RWPE2 (cell line): ENCODE data around the gene GUCY2F.

ENCODE experiments used
- ATAC-seq: fragments of 200-7000 bp; cut with Tn5 transposase; 3 replicates; pipeline ENCODE4 v1.9.1; 2021; ENCODE audit warnings: low read depth
- DNase-seq: peaks from one replicate; pipeline ENCODE4 v3.0.0-alpha.2; 2020; ENCODE audit warnings: low spot score
- H3K27ac ChIP-seq: fragments of 450-650 bp; 2 replicates; pipeline ENCODE4 v1.5.1; 2017; ENCODE audit warnings: mild to moderate bottlenecking; ENCODE audit not compliant: poor library complexity, severe bottlenecking
- H3K27me3 ChIP-seq: fragments of 250-450 bp; sonication (Bioruptor Pico); 2 replicates; pipeline ENCODE4 v1.5.1; 2021; ENCODE audit warnings: mild to moderate bottlenecking, moderate library complexity; ENCODE audit not compliant: insufficient read depth, poor library complexity, severe bottlenecking
- H3K36me3 ChIP-seq: fragments of 250-450 bp; sonication (Bioruptor Pico); 2 replicates; pipeline ENCODE4 v1.5.1; 2020; ENCODE audit warnings: low read depth, mild to moderate bottlenecking, moderate library complexity
- H3K4me1 ChIP-seq: fragments of 250-450 bp; sonication (Bioruptor Pico); 2 replicates; pipeline ENCODE4 v1.5.1; 2021; ENCODE audit warnings: mild to moderate bottlenecking, moderate library complexity; ENCODE audit not compliant: insufficient read depth, poor library complexity, severe bottlenecking
- H3K4me3 ChIP-seq: fragments of 250-450 bp; sonication (Bioruptor Pico); 2 replicates; pipeline ENCODE4 v1.5.1; 2021; ENCODE audit warnings: mild to moderate bottlenecking, moderate library complexity; ENCODE audit not compliant: severe bottlenecking
- H3K9me3 ChIP-seq: fragments of 250-450 bp; sonication (Bioruptor Pico); 2 replicates; pipeline ENCODE4 v1.5.1; 2021; ENCODE audit warnings: mild to moderate bottlenecking, moderate library complexity; ENCODE audit not compliant: severe bottlenecking
- CTCF ChIP-seq: fragments of 450-650 bp; IDR thresholded peaks from one replicate; pipeline ENCODE4 v1.5.1; 2017; ENCODE audit warnings: mild to moderate bottlenecking, moderate library complexity; ENCODE audit not compliant: poor library complexity, severe bottlenecking

GUCY2F gene

GRCh38 chrX:109374262-109374960 is 107.5 kb downstream of the GUCY2F start:
- no peaks in the 10 kb centered on the region for H3K36me3 ChIP-seq
- TF ChIP-seq CTCF, result no peak
- no peaks in the 10 kb centered on the region for H3K27me3 ChIP-seq
- H3K4me3 ChIP-seq, result no peak overlapping the region
- DNase-seq (no peak), ATAC-seq (peak; percentile 97)
- no peaks in the 10 kb centered on the region for H3K9me3 ChIP-seq
- peaks cover 10% of the 10 kb centered on the region for H3K4me1 ChIP-seq
- no peak overlapping the region for H3K27ac ChIP-seq

DNA sequence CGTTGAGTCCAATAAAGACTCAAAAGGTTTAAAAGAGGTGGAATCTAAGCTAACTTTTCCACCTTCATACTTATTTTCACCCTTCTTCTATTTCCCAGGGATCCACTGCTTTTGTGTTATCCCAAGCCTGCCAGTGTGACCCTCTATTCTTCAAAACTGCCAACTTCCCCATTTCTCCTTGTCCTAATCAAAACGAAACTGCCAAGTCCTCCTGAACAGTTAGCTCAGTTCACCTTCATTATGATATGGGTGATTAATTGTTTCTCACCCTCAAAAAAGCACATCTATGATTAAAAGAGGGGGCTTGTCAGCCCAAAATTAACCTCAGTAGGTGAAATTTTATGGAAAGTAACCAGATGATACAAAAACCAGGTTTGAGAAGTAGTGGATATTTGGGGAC is 108.4 kb downstream of the GUCY2F start:
- Histone ChIP-seq H3K36me3 (no peaks in the 10 kb centered on the region), H3K27me3 (no peaks in the 10 kb centered on the region), H3K4me3 (no peak overlapping the region), H3K9me3 (no peaks in the 10 kb centered on the region), H3K27ac (no peak overlapping the region), H3K4me1 (peaks cover 10% of the 10 kb centered on the region)
- no peak for DNase-seq
- TF ChIP-seq CTCF, result no peak
- ATAC-seq, result no peak

- Histone ChIP-seq H3K9me3 (no peaks in the 10 kb centered on the region), H3K4me1 (peaks cover 10% of the 10 kb centered on the region), H3K27me3 (no peaks in the 10 kb centered on the region), H3K27ac (no peak overlapping the region), H3K36me3 (no peaks in the 10 kb centered on the region), H3K4me3 (no peak overlapping the region)
- TF ChIP-seq CTCF, result no peak
- ATAC-seq (no peak), DNase-seq (no peak)
Observed at GRCh38 chrX:109372716-109373115, 109.2 kb downstream of the GUCY2F start.

GRCh38 chrX:109372291-109372690 is 109.6 kb downstream of the GUCY2F start:
- peaks cover 10% of the 10 kb centered on the region for H3K4me1 ChIP-seq
- ATAC-seq (no peak), DNase-seq (no peak)
- H3K9me3 ChIP-seq, result no peaks in the 10 kb centered on the region
- no peaks in the 10 kb centered on the region for H3K36me3 ChIP-seq
- no peaks in the 10 kb centered on the region for H3K27me3 ChIP-seq
- TF ChIP-seq CTCF, result no peak
- H3K27ac ChIP-seq, result no peak overlapping the region
- no peak overlapping the region for H3K4me3 ChIP-seq

DNA sequence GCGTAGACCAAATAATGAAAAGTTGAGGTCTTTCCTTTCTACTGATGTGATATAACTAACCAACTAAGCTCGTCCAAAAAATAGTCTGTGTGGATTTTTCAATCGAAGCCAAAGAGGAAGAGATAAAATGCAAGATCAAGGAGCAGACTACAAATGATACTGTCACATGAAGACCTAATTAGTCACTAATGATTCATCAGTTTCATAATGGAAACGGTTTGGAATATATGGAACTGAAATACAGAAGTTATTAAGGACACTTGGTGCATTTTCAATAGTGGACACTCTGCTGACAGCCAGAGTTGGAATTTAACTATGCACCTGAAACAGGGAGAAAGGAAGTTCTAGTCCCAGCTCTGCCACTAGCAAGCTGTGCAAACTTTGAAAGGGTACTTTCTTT is 119.8 kb downstream of the GUCY2F start:
- Histone ChIP-seq H3K27ac (no peak overlapping the region), H3K4me1 (no peaks in the 10 kb centered on the region), H3K27me3 (no peaks in the 10 kb centered on the region), H3K9me3 (no peaks in the 10 kb centered on the region), H3K36me3 (no peaks in the 10 kb centered on the region), H3K4me3 (no peak overlapping the region)
- TF ChIP-seq CTCF, result no peak
- DNase-seq (no peak), ATAC-seq (no peak)
